HG03520 (cell line): ENCODE measurements around the gene FHOD3.

Experiments
- ATAC-seq: cut with Tn5 transposase; IDR thresholded peaks from one replicate; pipeline ENCODE4 v1.9.1; 2021; ENCODE audit warnings: mild to moderate bottlenecking, moderate library complexity; ENCODE audit not compliant: unreplicated experiment

FHOD3 gene

GRCh38 chr18:36295880-36296301 is 1.6 kb upstream of the FHOD3 start:
- no peak for ATAC-seq

- no peak for ATAC-seq
Measured at GRCh38 chr18:36296650-36297416, 680 bp upstream of the FHOD3 start.

- ATAC-seq, result no peak
Measured at GRCh38 chr18:36298126-36298741, 721 bp downstream of the FHOD3 start.

- ATAC-seq, result no peak
Measured at GRCh38 chr18:36299015-36299414, 1.5 kb downstream of the FHOD3 start.

- ATAC-seq, result no peak
Measured at GRCh38 chr18:36300211-36300610, 2.7 kb downstream of the FHOD3 start.

GRCh38 chr18:36301884-36302283 is 4.4 kb downstream of the FHOD3 start:
- ATAC-seq, result no peak

- ATAC-seq, result no peak
Measured at GRCh38 chr18:36302676-36303075, 5.2 kb downstream of the FHOD3 start.

- no peak for ATAC-seq
Measured at GRCh38 chr18:36303211-36303844, 5.8 kb downstream of the FHOD3 start.

- no peak for ATAC-seq
Measured at GRCh38 chr18:36304723-36305122, 7.2 kb downstream of the FHOD3 start.

GRCh38 chr18:36305375-36305774 is 7.9 kb downstream of the FHOD3 start:
- no peak for ATAC-seq

GRCh38 chr18:36307513-36307912 is 10.0 kb downstream of the FHOD3 start:
- ATAC-seq, result no peak

GRCh38 chr18:36308711-36309435 is 11.4 kb downstream of the FHOD3 start:
- no peak for ATAC-seq

GRCh38 chr18:36309436-36310391 is 12.2 kb downstream of the FHOD3 start:
- ATAC-seq, result no peak

- no peak for ATAC-seq
Measured at GRCh38 chr18:36311026-36311570, 13.6 kb downstream of the FHOD3 start.

- no peak for ATAC-seq
Measured at GRCh38 chr18:36312806-36313395, 15.4 kb downstream of the FHOD3 start.

GRCh38 chr18:36314098-36314497 is 16.6 kb downstream of the FHOD3 start:
- ATAC-seq, result no peak

- no peak for ATAC-seq
Measured at GRCh38 chr18:36314754-36315153, 17.2 kb downstream of the FHOD3 start.

GRCh38 chr18:36315736-36316135 is 18.2 kb downstream of the FHOD3 start:
- ATAC-seq, result no peak

- no peak for ATAC-seq
Measured at GRCh38 chr18:36316246-36316645, 18.7 kb downstream of the FHOD3 start.
